AG10803 (cell line): ENCODE data around the gene NDUFAF5.

ENCODE experiments used
- DNase-seq: peaks from one replicate; pipeline ENCODE4 v3.0.0; 2010; ENCODE audit warnings: low read depth
- H3K4me3 ChIP-seq: 2 replicates; pipeline ENCODE4 v1.5.1; 2011; ENCODE audit warnings: mild to moderate bottlenecking, low read length, control low read depth
- CTCF ChIP-seq: conservative IDR thresholded peaks from 2 replicates; pipeline ENCODE4 v1.5.1; 2011; ENCODE audit warnings: mild to moderate bottlenecking, low read length, control low read depth, inconsistent platforms

NDUFAF5 gene

GRCh38 chr20:13822459-13822858, 37.6 kb downstream of the NDUFAF5 start:
- H3K4me3 ChIP-seq = no peak overlapping the region
- no peak for DNase-seq
- peak; percentile 30 for TF ChIP-seq CTCF

DNA sequence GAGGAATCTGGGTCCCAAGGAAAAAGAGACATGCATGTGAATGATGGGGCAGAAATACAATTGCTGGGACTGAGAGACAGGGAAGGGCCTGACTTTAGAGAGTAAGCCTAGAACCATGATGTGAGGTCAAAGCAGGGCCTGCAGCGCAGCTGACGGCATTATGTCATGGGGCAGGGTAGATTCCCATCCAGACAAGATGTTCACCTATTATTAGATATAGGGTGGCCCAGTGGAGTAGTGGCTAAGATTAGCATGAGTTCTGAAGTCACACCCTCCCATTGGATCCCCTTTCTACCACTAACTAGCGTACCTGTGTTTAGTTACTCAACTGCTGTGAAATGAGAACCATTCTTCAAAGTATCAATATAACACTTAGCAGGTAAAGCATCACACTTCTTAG, 39.6 kb downstream of the NDUFAF5 start:
- TF ChIP-seq CTCF = no peak
- no peak for DNase-seq
- no peak overlapping the region for H3K4me3 ChIP-seq

- no peak overlapping the region for H3K4me3 ChIP-seq
- DNase-seq = no peak
- no peak for TF ChIP-seq CTCF
Observed at GRCh38 chr20:13825465-13825864, 40.6 kb downstream of the NDUFAF5 start.

GRCh38 chr20:13831476-13831875, 46.6 kb downstream of the NDUFAF5 start:
- TF ChIP-seq CTCF = no peak

GRCh38 chr20:13838664-13839063, 53.8 kb downstream of the NDUFAF5 start:
- no peak overlapping the region for H3K4me3 ChIP-seq
- no peak for TF ChIP-seq CTCF

More at GRCh38 chr20:13831476-13831875, 46.6 kb downstream of the NDUFAF5 start:
- peak; percentile 18 for DNase-seq
- no peak overlapping the region for H3K4me3 ChIP-seq

GRCh38 chr20:13839421-13840092, 54.7 kb downstream of the NDUFAF5 start:
- DNase-seq = peak; percentile 96
- H3K4me3 ChIP-seq = no peak overlapping the region
- no peak for TF ChIP-seq CTCF

More at GRCh38 chr20:13838664-13839063, 53.8 kb downstream of the NDUFAF5 start:
- no peak for DNase-seq

- no peak for TF ChIP-seq CTCF
- DNase-seq = no peak
- H3K4me3 ChIP-seq = no peak overlapping the region
Observed at GRCh38 chr20:13840093-13840465, 55.3 kb downstream of the NDUFAF5 start.
